Stimulated activated naive CD8-positive, alpha-beta T cell treated with anti-CD3 and anti-CD28 coated beads, Interleukin-15, Interleukin-2, amounts not matched to agents 100 ng/mL and 50 ng/mL, for 24 hours (primary cell): ENCODE results near the gene G2E3.
"Not testable (repeated sequence)": the region's sequence is repeated elsewhere in the genome, so short reads cannot be mapped to it uniquely, and the experiment has no call there.

ENCODE experiments used
- H3K27ac Mint-ChIP-seq: one replicate; pipeline ENCODE4 v1.8.0; 2021; ENCODE audit warnings: mild to moderate bottlenecking, mixed read lengths
- H3K27me3 Mint-ChIP-seq: one replicate; pipeline ENCODE4 v1.8.0; 2021; ENCODE audit warnings: mixed read lengths
- H3K36me3 Mint-ChIP-seq: one replicate; pipeline ENCODE4 v1.8.0; 2021; ENCODE audit warnings: low read depth, mixed read lengths
- H3K4me1 Mint-ChIP-seq: one replicate; pipeline ENCODE4 v1.8.0; 2021; ENCODE audit warnings: low read depth, mixed read lengths
- H3K4me3 Mint-ChIP-seq: one replicate; pipeline ENCODE4 v1.8.0; 2021; ENCODE audit warnings: mild to moderate bottlenecking, mixed read lengths
- H3K9me3 Mint-ChIP-seq: one replicate; pipeline ENCODE4 v1.8.0; 2021; ENCODE audit warnings: mixed read lengths

Gene G2E3

DNA sequence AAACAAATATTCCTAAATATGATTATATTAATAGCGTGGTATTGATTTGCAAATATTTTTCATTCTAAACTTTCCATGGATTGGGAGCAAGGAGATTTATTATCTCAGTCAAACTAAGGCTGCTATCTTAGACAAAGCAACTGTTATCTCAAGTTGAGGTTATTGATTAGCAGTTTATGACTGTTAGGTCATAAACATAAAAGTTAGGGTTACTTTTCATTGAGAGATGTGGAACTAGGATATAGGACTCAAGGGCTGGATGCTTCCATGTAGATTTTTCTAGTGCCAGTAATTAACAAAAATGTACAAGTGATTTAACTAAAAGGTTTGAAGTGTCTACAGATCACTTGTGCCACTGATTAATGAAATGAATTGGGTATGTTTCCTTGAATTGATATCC, 82.2 kb downstream of the G2E3 start:
- H3K4me3 Mint-ChIP-seq, result no peak overlapping the region
- H3K36me3 Mint-ChIP-seq, result peaks cover 70% of the 10 kb centered on the region
- no peaks in the 10 kb centered on the region for H3K4me1 Mint-ChIP-seq
- peaks cover 4% of the 10 kb centered on the region for H3K9me3 Mint-ChIP-seq
- no peaks in the 10 kb centered on the region for H3K27me3 Mint-ChIP-seq
- H3K27ac Mint-ChIP-seq, result no peak overlapping the region

DNA sequence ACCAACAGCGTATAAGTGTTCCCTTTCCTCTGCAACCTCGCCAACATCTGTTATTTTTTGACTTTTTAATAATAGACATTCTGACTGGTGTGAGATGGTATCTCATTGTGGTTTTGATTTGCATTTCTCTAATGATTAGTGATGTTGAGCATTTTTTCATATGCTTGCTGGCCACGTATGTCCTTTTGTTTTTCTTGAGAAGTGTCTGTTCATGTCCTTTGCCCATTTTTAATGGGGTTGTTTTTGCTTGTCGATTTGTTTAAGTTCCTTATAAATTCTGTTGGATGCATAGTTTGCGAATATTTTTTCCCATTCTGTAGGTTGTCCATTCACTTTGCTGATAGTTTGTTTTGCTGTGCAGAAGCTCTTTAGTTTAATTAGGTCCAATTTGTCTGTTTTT, 85.5 kb downstream of the G2E3 start:
- not testable (repeated sequence) for H3K9me3 Mint-ChIP-seq, H3K4me1 Mint-ChIP-seq, H3K27ac Mint-ChIP-seq, H3K27me3 Mint-ChIP-seq, H3K4me3 Mint-ChIP-seq
- peaks cover 58% of the 10 kb centered on the region for H3K36me3 Mint-ChIP-seq

DNA sequence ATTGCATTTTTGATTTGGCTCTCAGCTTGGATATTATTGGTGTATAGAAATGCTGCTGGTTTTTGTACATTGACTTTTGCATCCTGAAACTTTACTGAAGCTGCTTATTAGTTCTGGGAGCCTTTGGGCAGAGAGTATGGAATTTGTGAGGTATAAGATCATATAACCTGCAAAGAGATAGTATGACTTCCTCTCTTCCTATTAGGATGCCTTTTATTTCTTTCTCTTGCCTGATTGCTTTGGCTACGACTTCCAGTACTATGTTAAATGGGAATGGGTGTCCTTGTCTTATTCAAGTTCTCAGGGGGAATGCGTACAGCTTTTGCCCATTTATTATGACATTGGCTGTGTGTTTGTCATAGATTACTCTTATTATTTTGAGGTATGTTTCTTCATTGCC, 86.6 kb downstream of the G2E3 start:
- H3K4me1 Mint-ChIP-seq, result no peaks in the 10 kb centered on the region
- peaks cover 58% of the 10 kb centered on the region for H3K36me3 Mint-ChIP-seq
- peaks cover 4% of the 10 kb centered on the region for H3K9me3 Mint-ChIP-seq
- H3K4me3 Mint-ChIP-seq, result no peak overlapping the region
- no peaks in the 10 kb centered on the region for H3K27me3 Mint-ChIP-seq
- no peak overlapping the region for H3K27ac Mint-ChIP-seq

GRCh38 chr14:30648471-30648870, 89.5 kb downstream of the G2E3 start:
- Mint-ChIP-seq H3K27ac (no peak overlapping the region), H3K4me1 (no peaks in the 10 kb centered on the region), H3K9me3 (peaks cover 4% of the 10 kb centered on the region), H3K4me3 (no peak overlapping the region), H3K36me3 (peaks cover 58% of the 10 kb centered on the region), H3K27me3 (no peaks in the 10 kb centered on the region)

- H3K36me3 Mint-ChIP-seq, result peaks cover 34% of the 10 kb centered on the region
- no peaks in the 10 kb centered on the region for H3K4me1 Mint-ChIP-seq
- no peaks in the 10 kb centered on the region for H3K27me3 Mint-ChIP-seq
- no peaks in the 10 kb centered on the region for H3K9me3 Mint-ChIP-seq
- no peak overlapping the region for H3K4me3 Mint-ChIP-seq
- no peak overlapping the region for H3K27ac Mint-ChIP-seq
Observed at GRCh38 chr14:30651937-30652336, 93.0 kb downstream of the G2E3 start.

GRCh38 chr14:30655124-30655523, 96.2 kb downstream of the G2E3 start:
- Mint-ChIP-seq H3K4me3 (no peak overlapping the region), H3K4me1 (no peaks in the 10 kb centered on the region), H3K36me3 (peaks cover 33% of the 10 kb centered on the region), H3K27me3 (no peaks in the 10 kb centered on the region), H3K9me3 (no peaks in the 10 kb centered on the region), H3K27ac (no peak overlapping the region)

DNA sequence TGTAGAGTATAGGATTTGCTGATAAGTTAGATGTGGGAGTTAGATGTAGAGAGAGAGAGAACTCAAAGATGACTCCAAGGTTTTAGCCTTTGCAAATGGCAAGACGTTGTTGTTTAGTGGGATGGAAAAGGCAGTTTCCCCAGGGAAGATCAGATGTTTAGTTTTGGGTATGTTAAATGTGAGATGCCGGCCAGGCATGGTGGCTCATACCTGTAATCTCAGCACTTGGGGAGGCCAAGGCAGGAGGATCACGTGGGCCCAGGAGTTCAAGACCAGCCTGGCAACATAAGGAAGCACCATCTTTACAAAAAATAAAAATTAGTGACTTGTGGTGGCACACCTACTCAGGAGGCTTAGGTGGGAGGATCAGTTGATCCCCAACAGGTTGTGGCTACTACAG, 96.7 kb downstream of the G2E3 start:
- Mint-ChIP-seq H3K4me3 (no peak overlapping the region), H3K9me3 (no peaks in the 10 kb centered on the region), H3K36me3 (peaks cover 33% of the 10 kb centered on the region), H3K27ac (no peak overlapping the region), H3K27me3 (no peaks in the 10 kb centered on the region), H3K4me1 (no peaks in the 10 kb centered on the region)

DNA sequence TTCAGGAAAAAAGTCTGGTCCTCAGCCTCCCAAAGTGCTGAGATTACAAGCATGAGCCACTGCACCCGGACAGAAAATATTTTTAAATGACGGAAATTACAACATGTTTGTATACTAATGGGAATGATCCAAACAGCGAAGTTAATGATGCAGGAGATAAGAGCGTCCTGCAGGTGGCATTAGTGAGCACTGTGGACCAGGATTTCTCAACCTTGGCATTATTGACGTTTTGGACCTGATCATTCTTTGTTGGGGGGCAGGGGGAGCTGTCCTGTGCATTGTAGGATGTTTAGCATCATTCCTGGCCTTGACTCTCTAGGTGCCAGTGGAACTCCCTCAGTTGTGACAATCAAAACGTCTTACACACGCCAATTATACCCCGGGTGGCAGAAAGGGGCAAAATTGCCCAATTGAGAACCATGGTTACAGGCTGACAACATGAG, 97.3 kb downstream of the G2E3 start:
- Mint-ChIP-seq H3K4me3 (no peak overlapping the region), H3K27me3 (no peaks in the 10 kb centered on the region), H3K9me3 (no peaks in the 10 kb centered on the region), H3K4me1 (no peaks in the 10 kb centered on the region), H3K36me3 (peaks cover 34% of the 10 kb centered on the region), H3K27ac (no peak overlapping the region)

GRCh38 chr14:30657050-30657449, 98.1 kb downstream of the G2E3 start:
- no peak overlapping the region for H3K4me3 Mint-ChIP-seq
- H3K4me1 Mint-ChIP-seq, result no peaks in the 10 kb centered on the region
- H3K27ac Mint-ChIP-seq, result no peak overlapping the region
- H3K9me3 Mint-ChIP-seq, result no peaks in the 10 kb centered on the region
- H3K27me3 Mint-ChIP-seq, result no peaks in the 10 kb centered on the region
- H3K36me3 Mint-ChIP-seq, result peaks cover 29% of the 10 kb centered on the region

- Mint-ChIP-seq H3K36me3 (peaks cover 33% of the 10 kb centered on the region), H3K27me3 (no peaks in the 10 kb centered on the region), H3K9me3 (no peaks in the 10 kb centered on the region), H3K4me1 (no peaks in the 10 kb centered on the region), H3K4me3 (no peak overlapping the region), H3K27ac (no peak overlapping the region)
Observed at GRCh38 chr14:30657606-30658163, 98.7 kb downstream of the G2E3 start.

DNA sequence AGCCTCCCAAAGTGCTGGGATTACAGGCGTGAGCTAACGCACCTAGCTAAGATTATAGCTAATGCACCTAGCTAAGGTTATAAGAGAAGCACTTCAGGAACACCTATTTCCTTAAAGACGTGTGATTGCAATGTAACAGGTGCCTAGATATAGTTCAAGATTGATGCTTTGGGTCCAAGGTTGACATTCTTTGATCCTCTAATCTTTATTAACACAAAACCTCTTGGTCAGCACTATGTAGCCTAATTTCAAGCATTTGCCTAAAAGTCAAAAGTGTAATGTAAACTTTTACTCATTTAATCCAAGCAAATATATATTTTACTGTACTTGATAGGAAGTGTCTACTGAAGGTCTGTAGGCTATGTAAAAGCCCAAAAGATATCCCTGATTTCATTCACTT, 99.7 kb downstream of the G2E3 start:
- no peak overlapping the region for H3K4me3 Mint-ChIP-seq
- H3K9me3 Mint-ChIP-seq, result no peaks in the 10 kb centered on the region
- H3K4me1 Mint-ChIP-seq, result no peaks in the 10 kb centered on the region
- peaks cover 35% of the 10 kb centered on the region for H3K36me3 Mint-ChIP-seq
- H3K27ac Mint-ChIP-seq, result no peak overlapping the region
- no peaks in the 10 kb centered on the region for H3K27me3 Mint-ChIP-seq

DNA sequence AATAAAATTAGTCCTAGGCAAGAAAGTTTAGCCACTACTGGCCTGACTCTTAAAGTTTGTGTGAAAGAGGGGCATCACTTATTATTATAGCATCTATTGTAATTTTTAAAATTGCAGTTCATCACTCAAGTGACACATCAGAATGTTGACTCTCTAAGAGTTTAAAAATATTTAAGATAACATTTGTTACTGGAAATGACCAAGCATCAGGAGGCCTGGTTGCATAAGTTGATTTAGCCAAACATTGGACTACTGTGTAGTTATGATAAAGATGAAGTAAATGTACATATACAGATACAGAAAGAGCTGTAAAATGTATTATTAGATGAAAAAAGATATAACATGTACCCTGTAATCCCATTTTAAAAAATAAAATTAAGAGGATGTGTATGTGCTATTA, 110.6 kb downstream of the G2E3 start:
- H3K4me1 Mint-ChIP-seq, result no peaks in the 10 kb centered on the region
- H3K27me3 Mint-ChIP-seq, result no peaks in the 10 kb centered on the region
- no peak overlapping the region for H3K27ac Mint-ChIP-seq
- no peaks in the 10 kb centered on the region for H3K9me3 Mint-ChIP-seq
- H3K4me3 Mint-ChIP-seq, result no peak overlapping the region
- peaks cover 34% of the 10 kb centered on the region for H3K36me3 Mint-ChIP-seq
